Glomerular visceral epithelial cell (primary cell): Measurements from ENCODE around the gene GOLGA8F.
"Not testable (repeated sequence)": the region's sequence is repeated elsewhere in the genome, so short reads cannot be mapped to it uniquely, and the experiment has no call there.

Experiments
- DNase-seq: peaks from one replicate; pipeline ENCODE4 v3.0.0-alpha.2; 2016; ENCODE audit errors: extremely low spot score

The GOLGA8F gene, protein sequence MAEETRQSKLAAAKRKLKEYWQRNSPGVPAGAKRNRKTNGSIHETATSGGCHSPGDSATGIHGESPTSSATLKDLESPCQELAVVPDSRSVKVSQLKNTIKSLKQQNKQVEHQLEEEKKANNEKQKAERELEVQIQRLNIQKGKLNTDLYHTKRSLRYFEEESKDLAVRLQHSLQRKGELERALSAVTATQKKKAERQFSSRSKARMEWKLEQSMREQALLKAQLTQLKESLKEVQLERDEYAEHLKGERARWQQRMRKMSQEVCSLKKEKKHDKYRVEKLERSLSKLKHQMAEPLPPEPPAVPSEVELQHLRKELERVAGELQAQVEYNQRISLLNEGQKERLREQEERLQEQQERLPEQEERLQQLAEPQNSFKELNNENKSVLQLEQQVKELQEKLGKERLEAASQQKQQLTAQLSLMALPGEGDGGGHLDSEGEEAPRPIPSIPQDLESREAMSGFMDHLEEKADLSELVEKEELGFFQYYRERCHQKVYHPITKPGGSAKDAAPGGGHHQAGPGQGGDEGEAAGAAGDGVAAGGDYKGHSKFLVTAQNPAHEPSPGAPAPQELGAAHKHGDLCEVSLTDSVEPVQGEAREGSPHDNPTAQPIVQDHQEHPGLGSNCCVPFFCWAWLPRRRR

GRCh38 chr15:28378364-28378763 lies at the start of gene GOLGA8F:
Gene GOLGA8F, plus strand, starts transcription at chr15:28378664. Its CDS starts 98 bp downstream, at chr15:28378762.
- DNase-seq, result not testable (repeated sequence)

DNA sequence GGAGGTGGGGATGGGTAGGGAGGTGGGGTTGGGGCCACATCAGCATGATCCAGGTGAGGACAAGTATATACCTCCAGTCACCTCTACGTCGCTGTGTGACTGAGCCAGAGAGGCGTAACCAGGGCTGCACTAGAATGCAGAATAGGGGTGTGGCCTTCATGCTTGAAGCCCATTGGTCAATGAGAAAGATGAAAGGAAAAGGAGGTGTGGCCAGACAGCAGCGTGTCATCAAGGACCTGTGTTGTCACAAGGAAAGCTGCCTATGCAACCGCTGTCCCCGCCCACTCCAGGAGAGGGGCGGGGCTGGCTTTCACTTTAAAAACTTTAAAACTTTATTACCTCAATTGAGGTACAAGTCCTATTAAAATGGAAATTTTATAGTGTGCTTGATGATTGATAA lies 20.5 kb upstream of the GOLGA8F start, which contains the start of gene GOLGA6L24:
GOLGA6L24 (minus strand) TSS at position 101 of the 400 bp plus-strand sequence; CDS start at position 40, 61 bp downstream.
- DNase-seq, result not testable (repeated sequence)

GRCh38 chr15:28365502-28365901 lies 13.0 kb upstream of the GOLGA8F start:
- DNase-seq, result not testable (repeated sequence)

DNA sequence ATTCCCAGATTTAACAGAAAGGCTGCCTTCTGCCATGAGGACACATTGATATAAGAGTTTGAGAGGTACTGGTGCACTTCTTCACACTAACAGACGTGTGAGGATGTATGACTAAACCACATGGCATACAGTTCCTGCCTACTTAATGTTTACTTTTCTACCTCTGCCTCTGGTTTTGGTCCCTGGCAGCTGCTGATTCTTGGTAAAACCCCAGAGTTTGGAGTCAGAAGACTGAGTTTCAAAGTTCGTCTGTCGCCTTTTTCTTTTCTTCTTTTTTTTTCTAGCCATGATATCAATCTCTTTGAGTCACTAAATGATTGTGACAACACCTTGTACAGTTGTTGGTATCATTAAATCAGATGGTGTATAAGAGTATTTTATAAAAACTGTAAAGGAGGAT lies 1.6 kb downstream of the GOLGA8F start:
- not testable (repeated sequence) for DNase-seq

GRCh38 chr15:28396022-28396421 lies 17.6 kb downstream of the GOLGA8F start:
- not testable (repeated sequence) for DNase-seq

DNA sequence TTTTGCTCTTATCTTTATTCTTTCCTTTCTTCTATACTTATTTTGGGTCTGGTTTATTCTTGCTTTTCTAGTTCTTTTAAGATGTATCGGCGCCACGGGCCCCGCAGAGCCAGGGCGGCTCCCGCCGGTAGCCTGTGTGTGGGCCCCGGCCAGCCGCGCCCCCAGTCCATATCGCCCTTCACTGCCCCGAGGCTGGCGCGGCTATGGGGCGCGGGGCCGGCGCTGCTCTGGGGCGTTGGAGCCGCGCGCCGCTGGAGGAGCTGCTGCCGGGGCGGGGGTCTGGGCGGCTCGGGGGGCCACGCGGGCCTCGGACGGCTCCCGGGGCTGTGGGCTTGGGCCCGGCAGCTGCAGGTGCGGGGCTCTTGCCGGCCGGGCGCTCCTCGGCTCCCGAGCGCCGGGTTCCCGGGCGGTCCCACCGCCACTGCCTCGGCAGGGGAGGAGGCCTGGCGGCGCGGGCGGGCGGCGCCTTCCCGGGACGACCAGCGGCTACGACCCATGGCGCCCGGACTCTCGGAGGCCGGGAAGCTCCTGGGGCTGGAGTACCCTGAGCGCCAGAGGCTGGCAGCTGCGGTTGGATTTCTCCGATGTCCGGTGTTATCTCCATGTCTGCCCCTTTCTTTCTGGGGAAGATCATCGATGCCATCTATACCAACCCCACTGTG lies 24.4 kb downstream of the GOLGA8F start:
- DNase-seq, result not testable (repeated sequence)

DNA sequence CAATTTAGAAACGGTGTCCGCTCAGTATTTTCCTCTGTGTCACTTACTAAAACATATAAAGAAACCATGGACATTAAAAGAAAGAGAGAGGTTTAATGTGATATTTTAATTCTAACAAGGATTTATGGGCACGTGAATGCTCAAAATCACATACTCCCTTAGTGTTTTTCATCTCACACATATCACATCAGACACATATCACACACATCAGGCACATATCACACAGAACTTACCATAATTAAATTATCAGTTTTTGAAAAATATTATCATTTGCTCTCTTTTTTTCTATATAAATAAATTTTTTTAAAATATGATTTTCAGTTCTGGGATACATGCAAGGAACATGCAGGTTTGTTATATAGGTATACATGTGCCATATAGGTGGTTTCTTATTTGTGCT lies 42.0 kb downstream of the GOLGA8F start:
- DNase-seq, result not testable (repeated sequence)

DNA sequence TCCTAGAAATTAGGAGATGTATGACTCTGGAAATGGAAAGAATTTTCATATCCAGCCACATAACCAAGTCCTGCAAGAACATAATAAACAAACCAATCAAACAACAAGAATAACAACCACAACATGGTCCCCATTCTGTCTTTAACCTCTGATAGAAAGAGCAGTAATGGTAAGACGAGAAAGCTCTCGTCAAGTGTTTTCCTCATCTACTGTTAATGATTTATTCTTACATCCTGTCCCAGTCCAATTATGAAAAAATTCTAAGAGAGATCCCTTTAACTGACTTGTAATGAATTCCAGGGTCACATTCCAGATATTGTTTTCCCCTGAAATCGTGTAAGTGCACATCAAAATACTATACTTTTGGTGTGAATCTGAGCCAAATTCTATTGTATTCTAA lies 57.1 kb downstream of the GOLGA8F start:
- not testable (repeated sequence) for DNase-seq
